ENCODE results near the gene IFNLR1. TPM values are rescaled to one million over a fixed set of nuclear protein-coding genes. Genes with fewer than 3 reads are reported as not detected.
"Not testable (repeated sequence)": the region's sequence is repeated elsewhere in the genome, so short reads cannot be mapped to it uniquely, and the experiment has no call there.

The IFNLR1 gene
- total RNA-seq, result 4.0 TPM

DNA sequence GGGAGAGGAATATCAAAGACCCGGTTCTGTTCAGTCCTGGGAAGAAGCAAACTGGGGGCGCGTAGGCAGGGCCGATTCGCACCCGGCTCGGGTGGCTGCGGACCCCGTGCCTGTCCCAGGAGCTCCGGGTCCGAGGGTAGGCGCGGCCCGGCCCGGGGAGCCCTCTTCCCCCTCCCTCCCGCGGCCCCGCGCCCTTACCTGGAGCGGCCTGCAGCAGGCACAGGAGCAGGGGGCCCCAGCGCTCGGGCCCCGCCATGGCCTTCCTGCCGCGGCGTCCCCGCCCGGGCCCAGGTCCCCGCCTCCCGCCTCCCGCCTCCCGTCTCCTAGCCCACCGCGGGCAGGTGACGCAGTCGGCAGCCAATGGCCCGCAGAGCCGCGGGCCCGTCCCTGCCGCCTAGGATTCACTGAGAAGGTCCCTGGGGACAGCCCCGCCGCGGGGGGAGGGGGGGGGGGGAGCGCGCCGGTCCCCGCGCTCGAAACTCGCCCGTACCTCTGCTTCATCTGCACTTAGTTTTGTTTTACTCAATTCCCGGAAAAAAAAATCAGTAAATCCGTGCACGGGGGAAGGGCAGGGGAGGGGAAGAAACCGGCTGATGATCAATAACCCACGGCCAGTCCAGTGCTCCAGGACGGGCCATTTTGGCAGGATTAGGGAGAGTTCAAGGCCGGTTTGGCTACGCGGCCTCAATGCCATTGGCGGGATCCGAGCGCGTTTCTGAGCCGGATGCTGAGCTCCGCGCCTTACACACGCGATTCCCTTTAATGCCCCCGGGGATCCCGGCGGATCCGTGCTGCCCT lies at the start of gene IFNLR1:
Gene IFNLR1, minus strand, starts transcription at position 297 of the 798 bp plus-strand sequence. Its CDS starts 41 bp downstream, at position 256.
- peak; percentile 80 for ATAC-seq

DNA sequence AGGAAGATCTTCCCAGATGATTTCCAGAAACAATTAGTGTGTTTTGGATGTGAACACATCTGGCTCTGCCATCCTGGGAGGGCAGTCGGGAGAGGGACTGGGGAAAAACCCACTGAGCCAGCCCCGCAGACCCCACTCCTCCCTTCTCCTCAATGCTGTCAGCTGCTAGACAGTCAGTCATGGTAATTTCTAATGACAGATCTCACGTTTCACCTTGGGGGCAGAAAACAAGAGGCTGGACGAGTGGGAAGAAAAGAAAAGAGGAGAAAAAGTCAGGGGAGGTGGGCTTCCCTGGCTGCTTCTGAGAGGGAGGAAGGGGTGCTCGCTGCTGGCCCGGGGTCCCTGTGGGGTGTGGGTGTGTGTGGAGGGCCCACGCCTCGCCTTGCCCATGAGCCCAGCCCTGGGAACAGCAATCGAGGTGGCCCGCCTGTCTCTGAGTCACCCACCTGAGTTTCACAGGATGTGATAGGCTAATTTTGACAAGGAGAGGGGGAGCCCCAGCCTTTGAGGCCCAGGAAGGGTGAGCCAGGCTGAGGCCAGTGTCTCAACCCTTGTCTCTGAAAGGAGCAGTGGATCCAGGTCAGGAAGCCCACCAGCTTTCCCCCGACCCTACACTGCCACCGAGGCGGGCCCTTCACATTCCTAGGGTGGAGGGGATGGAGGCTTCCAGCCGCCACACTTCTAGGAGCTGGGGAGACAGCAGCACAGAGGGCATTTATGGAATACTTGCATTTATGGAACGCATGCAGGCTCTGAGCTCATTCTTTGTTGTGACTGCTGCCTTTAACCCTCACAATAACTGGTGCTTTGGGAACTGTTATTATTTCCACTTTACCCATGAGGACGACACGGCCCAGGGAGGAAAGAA lies 49.1 kb upstream of the IFNLR1 start:
- ATAC-seq, result peak; percentile 84

DNA sequence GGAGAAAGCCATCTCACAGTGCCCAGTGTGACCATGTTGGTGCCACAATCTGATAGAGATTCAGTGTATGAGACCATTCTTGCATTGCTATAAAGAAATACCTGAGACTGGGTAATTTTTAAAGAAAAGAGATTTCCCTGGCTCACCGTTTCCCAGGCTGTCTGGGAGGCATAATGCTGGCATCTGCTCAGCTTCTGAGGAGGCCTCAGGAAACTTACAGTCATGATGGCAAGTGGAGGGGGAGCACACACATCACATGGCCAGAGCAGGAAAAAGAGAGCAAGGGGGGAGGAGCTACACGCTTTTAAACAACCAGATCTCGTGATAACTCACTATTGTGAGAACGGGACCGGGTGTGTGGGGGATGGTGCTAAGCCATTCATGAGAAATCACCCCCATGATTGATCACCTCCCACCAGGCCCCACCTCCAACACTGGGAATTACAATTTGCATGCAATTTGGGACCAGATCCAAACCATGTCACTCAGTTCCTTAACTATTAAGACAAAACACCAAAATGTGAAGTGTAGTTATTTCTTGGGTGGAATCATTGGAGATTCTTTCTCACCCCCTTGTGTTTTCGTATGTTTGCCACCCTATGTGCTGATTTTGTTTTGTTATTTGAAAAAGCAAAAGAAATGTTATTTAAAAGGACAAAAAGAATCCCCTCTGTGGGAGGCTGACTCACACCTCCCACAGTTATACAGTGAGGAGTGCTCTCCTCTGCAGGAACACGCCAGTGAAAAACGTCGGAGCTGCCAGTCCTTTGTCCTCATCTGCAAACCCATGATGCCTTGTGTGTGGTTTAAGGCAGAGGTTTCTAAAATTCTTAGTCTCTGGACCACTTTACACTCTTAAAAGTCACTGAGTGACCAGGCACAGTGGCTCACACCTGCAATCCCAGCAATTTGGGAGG lies 46.9 kb upstream of the IFNLR1 start:
- ATAC-seq, result no peak

DNA sequence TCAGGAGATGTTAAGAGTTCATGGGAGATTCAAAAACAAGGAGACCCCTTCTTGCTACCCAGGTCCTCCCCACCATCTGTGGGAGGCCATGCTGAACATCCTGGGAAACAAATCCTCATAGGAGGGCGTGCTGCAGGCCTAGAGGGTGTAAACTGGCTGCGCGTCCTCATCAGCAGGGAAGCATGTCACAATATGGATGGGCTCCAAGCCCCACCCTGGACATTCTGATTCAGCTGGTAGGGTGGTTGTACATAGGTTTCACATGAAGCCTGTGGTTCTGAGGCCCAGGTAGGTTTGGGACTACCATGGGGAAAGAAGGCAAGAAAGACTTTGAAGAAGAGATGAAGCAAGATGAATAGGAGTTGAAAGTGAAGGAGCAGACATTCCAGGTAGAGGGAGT lies 44.6 kb upstream of the IFNLR1 start:
- ATAC-seq, result peak; percentile 81

DNA sequence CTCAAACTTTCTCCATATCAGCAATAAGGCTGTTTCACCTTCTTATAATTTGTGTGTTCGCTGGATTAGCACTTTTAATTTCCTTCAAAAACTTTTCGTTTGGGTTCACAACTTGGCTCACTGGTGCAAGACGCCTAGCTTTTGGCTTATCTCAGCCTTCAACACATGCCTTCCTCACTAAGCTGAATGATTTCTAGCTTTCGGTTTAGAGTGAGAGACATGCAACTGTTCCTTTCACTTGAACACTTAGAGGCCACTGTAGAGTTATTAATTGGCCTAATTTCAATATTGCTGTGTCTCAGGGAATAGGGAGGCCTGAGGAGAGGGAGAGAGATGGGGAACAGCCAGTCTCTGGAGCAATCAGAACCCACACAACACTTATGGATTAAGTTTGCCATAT lies 41.2 kb upstream of the IFNLR1 start:
- no peak for ATAC-seq

DNA sequence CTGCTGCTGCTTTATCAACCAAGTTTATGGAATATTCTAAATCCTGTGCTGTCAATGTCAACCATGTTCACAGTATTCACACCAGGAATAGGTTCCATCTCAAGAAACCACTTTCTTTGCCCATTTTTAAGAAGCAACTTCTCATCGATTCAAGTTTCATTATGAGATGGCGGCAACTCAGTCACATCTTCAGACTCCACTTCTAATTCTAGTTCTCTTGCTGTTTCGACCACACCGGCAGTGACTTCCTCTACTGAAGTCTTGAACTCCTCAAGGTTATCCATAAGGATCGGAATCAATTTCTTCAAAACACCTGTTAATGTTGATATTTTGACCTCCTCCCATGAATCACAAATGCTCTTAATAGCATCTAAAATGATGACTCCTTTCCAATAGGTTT lies 39.7 kb upstream of the IFNLR1 start:
- no peak for ATAC-seq

DNA sequence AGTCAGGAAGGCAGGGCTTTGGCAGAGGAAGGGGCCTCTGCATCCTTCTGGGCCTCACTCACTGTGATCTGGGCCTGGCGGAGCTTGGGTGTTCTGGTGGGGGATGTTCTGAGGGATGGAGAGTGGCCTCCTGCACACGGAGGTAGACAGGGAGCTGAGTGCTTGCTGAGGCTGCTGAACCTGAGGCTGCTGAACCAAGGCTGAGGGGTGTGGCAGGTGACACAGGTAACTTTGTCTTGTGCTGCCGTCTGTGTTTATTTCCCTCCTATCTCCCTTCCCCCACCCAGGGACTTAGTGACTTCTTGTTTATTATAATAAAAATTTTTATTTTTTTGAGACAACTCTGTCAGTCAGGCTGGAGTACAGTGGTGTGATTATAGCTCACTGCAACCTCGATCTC lies 37.7 kb upstream of the IFNLR1 start:
- no peak for ATAC-seq

DNA sequence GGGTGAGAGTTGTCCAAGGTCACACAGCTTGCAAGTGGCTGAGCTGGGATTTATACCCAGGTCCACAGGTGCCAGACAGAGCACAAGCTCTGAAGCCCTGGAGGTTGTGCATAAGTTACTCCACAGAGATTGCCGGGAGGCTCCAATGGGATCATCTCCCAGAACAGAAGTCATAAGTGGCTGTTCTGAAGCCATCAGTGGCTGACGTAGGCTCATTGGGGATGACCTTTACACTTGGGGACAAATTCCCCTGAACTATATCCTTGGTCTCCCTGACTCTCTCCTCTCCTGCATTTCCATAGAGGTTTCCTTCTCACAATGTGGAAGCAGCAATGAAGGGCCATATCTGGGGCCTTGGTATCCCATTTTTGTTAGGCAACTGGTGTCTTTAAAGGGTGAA lies 37.0 kb upstream of the IFNLR1 start:
- no peak for ATAC-seq

DNA sequence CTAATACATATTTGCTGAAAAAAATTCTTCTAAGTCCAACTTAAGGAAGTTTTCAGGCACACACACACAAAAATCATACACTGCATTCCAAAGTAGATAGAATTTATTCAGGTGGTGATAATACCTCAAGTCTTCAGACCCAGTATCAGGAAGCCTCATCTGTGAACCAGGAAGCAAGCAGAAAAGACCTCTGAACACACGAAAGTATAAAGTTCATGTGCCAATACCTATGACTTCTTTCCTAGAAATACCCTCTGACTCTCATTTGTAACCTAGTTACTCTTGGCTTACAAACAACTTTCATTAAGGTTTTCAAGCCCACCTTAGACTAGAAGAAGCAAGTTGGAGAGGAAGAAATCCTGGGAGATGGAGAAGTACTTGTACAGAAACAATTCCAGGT lies 35.7 kb upstream of the IFNLR1 start:
- ATAC-seq, result no peak

DNA sequence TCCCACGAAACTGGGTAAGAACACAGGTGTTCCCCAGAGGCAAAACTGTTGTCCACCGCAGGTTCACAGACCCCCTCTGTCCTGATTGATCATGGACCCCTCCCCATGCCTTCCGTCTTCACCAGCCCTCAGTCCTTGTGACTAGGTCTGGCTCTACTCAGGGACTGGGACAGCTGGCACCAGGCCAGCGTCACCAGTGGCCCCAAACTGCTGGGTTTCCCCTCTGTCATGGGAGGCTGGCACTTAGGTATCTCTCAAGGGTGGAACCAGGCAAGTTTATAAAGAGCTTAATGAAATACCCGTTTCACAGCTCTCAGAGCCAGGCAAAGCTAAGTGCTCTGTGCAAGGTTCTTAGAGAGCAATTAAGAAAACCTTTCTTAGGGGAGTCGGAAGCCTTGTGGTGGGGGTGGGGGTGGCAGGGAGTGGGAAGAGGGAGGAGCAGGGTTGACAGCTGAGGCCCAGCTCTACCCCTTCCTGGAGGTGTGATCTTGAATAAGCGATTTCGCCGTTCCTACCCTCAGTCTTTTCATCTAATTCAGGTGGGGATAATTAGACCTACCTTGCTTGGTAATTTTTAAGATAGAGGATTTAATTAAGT lies 35.0 kb upstream of the IFNLR1 start:
- ATAC-seq, result peak; percentile 60

DNA sequence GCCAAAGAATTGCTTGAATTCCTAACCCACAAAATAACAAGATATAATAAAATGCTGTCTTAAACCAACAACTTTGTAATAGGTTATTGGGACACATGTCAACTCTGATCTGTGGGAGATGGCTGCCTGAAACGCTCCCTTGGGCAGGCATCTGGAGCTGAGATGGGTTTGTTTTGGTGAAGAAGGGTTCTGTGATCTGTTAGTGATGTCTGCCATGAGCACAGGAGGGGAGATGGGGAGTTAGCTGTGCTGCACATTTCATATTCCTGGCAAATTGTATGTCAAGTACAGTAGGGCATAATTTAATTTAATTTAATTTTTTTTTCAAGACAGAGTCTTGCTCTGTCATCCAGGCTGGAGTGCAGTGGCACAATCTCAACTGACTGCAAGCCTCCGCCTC lies 34.2 kb upstream of the IFNLR1 start:
- ATAC-seq, result no peak

DNA sequence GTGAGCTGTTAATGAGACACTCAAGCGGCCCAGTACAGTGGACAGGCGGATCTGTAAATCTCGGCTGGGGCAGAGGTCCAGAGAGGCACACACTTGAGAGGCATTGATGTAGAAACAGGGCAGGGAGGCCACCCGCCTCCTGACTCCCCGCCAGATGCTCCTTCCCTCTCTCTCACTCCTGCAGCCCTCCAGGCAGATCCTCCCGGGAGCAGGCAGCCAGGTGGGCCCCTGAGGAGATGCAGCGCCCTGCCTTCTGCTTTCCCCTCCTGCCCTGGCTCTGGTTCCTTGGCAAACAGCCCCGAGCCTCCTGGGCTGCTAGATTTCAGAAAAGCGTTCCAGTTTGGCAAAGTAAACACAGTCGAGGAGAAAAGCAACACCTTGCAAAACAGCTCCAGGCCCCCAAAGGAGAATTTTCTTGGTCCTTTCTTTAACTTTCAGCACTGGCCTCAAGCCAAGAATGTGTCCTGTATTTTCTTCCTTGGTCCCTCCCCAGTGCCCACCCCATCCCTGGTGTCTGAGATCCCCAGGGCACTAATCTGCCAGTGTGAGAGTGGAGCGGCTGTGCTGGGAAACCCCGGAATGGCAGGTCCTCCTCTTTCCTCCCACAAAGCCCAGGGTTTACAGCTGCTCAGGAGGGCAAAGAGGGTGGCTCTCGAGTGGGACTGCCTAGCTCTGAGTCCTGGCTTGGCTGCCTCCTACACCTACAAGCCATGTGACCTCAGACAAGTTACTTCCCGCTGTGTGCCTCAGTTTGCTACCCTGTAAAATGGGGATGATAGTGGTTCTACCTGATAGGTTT lies 29.4 kb upstream of the IFNLR1 start:
- peak; percentile 50 for ATAC-seq

DNA sequence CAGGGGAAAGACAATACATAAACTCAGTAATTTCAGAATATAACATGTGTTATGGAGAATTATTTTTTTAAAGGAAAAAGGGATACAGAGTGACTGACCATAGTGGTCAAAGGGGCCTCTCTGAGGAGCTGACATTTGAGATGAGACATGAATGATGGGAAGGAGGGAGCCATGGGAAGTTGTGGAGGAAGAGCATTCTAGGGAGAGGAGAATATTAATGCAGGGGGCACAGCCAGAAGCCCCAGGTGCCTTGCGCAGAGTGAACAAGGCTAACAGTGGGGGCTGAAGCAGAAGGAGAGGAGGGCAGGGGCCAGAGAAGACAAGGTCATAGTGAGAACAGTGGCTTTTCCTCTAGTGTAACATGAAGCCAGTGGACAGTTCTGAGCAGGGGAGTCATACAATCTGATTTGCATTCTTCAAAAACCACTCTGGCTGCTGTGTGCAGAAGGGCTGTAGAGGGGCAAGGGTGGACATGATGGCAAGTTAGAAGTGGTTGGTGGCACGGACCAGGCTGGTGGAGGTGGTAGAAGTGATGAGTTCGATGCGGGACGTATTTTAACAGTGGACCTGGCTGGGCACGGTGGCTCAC lies 28.2 kb upstream of the IFNLR1 start:
- no peak for ATAC-seq

DNA sequence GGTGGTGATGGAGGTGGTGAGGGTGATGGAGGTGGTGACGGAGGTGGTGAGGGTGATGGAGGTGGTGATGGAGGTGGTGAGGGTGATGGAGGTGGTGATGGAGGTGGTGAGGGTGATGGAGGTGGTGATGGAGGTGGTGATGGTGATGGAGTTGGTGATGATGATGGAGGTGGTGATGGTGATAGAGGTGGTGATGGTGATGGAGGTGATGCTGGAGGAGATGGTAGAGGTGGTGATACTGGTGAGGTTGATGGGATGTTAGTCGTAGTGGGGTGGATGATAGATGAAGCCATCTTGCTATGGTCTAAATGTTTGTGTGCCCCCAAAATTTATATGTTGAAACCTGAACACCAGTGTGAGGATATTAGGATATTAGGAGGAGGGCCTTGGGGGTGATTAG lies 25.3 kb upstream of the IFNLR1 start:
- ATAC-seq, result no peak

DNA sequence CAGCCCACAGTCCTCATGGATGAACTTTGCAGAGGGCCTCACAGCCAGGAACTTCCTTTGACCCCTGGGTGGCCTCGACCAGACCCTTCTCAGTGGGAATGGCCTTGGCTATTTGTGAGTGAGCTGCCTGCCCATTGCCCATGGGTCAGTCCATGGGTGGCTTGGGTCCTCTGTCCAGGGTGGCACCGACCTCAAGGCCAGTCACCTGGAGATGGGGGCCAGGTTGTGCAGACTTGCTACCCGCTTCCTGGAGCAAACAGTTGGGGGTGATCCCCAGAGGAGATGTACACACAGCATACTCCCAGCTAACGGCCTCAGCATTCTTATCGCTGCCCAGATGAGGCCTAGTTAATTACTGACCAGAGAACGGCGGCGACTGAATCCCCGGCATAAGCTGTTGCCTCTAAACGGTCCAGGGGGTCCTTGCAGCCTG lies 23.1 kb upstream of the IFNLR1 start:
- no peak for ATAC-seq

DNA sequence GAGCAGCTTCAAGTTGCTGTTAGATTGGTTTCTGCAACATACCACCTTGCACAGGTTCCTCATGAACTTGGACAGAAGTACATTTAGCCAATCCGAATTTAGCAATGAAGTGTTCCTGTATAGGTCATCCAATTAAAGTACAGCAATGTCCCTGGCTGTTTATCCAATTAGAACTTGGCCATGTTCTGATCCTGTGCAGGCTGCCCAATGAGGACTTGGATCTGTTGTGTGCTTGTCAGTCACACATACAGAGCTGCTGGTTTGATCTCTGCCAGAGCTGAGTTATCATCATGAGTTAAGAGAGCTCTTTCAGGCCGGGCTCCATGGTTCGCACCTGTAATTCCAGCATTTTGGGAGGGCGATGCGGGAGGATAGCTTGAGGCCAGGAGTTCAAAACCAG lies 22.0 kb upstream of the IFNLR1 start:
- no peak for ATAC-seq

DNA sequence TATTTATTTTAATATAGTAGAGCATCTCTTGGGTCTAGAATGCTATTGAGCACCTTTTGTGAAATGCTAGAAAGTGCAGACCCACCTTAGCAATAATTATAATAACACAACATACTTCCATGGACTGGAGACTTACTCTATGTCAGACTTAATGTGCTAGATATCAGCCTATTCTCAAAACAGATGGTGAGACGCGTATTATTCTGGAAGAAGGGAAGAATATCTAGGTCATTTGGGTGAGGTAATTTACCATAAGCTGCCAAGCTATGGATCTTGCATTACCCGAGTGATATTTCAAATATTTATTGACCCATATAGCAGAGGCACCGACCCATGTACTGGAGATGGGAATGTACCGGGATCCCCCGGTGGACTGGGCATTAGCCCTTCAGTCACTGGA lies 20.6 kb upstream of the IFNLR1 start:
- no peak for ATAC-seq

DNA sequence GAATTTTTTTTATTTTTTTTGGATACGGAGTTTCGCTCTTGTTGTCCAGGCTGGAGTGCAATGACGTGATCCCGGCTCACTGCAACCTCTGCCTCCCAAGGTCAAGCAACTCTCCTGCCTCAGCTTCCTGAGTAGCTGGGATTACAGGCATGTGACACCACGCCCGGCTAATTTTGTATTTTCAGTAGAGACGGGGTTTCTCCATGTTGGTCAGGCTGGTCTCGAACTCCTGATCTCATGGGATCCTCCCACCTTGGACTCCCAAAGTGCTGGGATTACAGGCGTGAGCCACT lies 20.3 kb upstream of the IFNLR1 start:
- not testable (repeated sequence) for ATAC-seq

DNA sequence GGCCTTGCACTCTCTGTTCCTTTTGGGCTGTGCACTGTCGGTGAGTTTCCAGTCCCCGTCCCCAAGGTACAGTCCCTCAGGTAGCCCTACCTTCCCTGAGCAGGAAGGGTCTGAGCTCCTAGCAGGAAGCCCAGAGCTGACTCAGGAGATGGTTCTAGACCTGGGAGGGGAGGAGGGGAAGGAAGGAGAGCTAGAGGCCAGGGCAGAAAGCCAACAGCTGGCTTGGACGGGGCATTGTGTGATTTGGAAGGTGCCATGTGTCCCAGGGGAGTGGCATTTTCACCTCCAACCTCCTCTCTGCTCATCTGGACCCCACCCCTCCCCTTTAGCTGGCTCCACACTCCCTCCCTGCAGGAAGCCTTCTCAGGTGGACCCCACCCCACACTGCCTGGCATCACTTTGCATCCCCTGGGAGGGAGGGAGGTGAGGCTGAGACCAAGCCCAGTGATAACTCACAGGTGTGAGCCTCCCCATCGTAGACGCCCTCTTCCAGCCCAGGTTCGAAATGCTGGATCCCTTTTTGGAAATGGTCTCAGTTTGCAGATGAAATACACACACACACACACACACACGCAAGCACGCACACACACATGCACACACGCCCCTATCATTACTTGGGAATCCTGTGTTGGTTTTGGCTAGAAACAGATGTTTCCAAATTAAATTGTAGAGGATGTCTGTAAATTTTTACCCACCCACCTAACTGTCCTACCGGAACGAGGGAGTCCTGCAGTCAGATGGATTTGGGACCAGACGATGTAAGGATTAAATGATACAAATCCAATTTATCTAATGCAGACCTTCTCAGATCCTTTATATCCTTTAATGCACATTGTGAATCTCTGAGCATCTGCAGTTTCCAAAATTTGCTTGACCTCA lies 19.7 kb upstream of the IFNLR1 start:
- peak; percentile 85 for ATAC-seq

DNA sequence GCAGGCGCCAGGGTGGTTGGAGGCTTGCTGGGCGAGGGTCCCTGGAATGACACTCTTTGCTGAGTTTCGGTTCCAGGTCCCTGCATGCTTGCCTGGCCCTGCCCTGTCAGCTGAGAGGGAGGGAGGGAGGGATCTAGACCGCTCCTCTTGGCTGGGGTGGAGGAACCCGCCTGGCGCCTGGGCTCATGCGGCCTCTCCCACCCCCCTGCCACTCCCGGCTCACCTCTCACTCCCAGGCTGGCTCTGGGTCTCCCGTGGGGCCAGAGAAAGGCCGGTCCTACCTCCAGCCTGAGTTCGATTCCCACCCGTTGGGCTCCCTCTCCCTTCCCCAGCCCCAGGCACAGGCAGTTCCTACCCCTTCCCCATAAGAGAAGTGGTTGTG lies 19.0 kb upstream of the IFNLR1 start:
- ATAC-seq, result peak; percentile 66
